ENCODE results near the gene MRPL38.

MRPL38 gene

GRCh38 chr17:75849724-75850123 is 55.0 kb downstream of the MRPL38 start:
- DNase-seq, result no peak

- DNase-seq, result no peak
Measured at GRCh38 chr17:75849279-75849646, 55.4 kb downstream of the MRPL38 start.

Data from NCI-H1930 (cell line).